Ovary (tissue), 3 donors: ENCODE results near the gene TMEM140.

Experiments used
- POLR2A ChIP-seq: fragments of 450-650 bp; IDR thresholded peaks from one replicate; pipeline ENCODE4 v1.6.1; 2017; ENCODE audit warnings: antibody characterized with exemption, mild to moderate bottlenecking, moderate library complexity
- TF ChIP-seq, protein P1 (sequence below), 3 donors: fragments of 450-650 bp in 2 of 3; fragments of 200-600 bp in 1 of 3; IDR thresholded peaks; one replicate each; pipeline versions ENCODE4 v1.5.1 to v1.8.0; 2016 to 2022; ENCODE audit warnings: antibody characterized with exemption in 3 of 3, mild to moderate bottlenecking in 1 of 3
- donor health status: DM: no; HTN: no; CAD: no.

DNA sequence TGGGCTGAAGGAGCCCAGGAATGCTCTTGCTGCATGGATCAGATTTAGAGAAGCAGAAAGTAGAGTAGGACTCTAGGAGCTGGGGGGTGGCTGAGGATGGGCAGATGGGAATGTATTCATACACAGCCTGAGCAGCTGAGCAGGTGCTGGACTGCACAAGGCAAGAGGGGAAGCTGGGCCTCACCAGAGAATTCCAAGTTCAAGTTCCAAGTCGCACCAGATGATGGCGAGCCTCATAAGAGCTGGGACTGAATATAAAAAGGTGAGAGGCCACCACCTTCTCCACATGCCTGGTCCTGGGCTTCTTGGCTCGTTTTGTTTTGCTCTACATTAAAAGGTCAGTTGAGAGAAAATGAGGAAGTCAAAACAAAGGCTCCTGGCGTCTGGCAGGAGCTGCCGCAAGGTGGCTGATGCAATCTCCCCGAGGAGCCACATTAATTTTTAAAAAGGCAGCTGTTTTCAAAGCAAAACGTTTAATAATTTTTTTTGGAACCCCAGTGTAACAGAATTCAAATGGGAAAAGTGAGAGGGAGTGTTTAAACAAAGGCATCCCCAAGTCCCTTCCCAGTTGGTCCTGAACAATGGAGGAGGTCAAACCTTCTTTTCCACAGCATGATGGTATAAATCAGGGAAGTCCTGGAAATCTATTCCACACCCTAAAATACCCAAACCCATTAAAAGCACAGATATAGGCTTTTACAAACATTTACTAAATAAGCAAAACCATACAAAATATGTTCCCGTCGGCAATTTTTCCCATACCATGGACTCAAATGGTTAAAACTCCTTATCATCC is 13.2 kb downstream of the TMEM140 start:
- TF ChIP-seq, protein P1, sequence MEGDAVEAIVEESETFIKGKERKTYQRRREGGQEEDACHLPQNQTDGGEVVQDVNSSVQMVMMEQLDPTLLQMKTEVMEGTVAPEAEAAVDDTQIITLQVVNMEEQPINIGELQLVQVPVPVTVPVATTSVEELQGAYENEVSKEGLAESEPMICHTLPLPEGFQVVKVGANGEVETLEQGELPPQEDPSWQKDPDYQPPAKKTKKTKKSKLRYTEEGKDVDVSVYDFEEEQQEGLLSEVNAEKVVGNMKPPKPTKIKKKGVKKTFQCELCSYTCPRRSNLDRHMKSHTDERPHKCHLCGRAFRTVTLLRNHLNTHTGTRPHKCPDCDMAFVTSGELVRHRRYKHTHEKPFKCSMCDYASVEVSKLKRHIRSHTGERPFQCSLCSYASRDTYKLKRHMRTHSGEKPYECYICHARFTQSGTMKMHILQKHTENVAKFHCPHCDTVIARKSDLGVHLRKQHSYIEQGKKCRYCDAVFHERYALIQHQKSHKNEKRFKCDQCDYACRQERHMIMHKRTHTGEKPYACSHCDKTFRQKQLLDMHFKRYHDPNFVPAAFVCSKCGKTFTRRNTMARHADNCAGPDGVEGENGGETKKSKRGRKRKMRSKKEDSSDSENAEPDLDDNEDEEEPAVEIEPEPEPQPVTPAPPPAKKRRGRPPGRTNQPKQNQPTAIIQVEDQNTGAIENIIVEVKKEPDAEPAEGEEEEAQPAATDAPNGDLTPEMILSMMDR (IDR thresholded peaks at IDR 0.05), result no peak
- TF ChIP-seq POLR2A, result no peak
